Measurements from ENCODE around the gene BUB3. TPM values are rescaled to one million over a fixed set of nuclear protein-coding genes. Genes with fewer than 3 reads are reported as not detected.

BUB3 gene
- total and polyA plus RNA-seq, 2 of the 13 experiments (the other 11 are each of a cell fraction or from before 2014, with no cell fraction given): 174 to 188 TPM

DNA sequence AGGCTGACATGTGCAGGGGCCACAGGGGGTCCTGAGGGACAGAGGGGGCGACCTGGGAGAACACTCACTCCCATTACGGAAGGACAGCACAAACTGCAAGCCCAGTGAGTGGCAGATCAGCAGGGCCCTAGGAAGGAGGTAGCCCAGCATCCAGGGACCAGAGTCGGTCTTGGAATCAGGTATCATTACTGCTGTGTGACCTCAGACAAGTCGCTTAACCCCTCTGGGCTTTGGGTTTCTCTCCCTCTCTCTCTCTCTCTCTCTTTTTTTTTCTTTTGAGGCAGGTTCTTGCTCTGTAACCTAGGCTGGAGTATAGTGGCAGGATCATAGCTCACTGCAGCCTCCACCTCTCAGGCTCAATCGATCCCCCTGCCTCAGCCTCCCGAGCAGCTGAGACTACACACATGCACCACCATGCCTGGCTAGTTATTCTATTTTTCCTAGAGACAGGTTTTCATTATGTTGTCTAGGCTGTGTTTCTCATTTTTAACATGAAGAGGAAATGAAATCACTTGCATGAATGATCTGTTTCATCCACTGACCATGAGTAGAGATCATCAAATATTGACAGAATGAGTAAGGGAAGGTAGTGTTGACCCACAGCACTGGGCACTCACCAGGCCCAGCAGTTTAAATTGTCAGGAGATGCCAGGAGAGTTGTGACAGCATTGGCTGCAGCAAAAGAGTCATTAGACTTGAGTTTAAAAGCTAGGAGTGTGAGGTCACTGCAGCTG lies 49.4 kb downstream of the BUB3 start (continued):
- TF ChIP-seq, protein P1, sequence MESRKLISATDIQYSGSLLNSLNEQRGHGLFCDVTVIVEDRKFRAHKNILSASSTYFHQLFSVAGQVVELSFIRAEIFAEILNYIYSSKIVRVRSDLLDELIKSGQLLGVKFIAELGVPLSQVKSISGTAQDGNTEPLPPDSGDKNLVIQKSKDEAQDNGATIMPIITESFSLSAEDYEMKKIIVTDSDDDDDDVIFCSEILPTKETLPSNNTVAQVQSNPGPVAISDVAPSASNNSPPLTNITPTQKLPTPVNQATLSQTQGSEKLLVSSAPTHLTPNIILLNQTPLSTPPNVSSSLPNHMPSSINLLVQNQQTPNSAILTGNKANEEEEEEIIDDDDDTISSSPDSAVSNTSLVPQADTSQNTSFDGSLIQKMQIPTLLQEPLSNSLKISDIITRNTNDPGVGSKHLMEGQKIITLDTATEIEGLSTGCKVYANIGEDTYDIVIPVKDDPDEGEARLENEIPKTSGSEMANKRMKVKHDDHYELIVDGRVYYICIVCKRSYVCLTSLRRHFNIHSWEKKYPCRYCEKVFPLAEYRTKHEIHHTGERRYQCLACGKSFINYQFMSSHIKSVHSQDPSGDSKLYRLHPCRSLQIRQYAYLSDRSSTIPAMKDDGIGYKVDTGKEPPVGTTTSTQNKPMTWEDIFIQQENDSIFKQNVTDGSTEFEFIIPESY (CRISPR knock-in tag; IDR thresholded peaks at IDR 0.05): no peak
- TF ChIP-seq EP300 (IDR thresholded peaks at IDR 0.05; ENCODE audit: low read depth in 2 of 2, low read length in 2 of 2): peak; percentile 56 to 77; a peak in 3 of 4 replicates
- TF ChIP-seq EP300 (CRISPR knock-in tag; IDR thresholded peaks at IDR 0.05; ENCODE audit: borderline replicate concordance): peak; percentile 67; the same call in 1 of the 2 replicates
- TF ChIP-seq CREB1 (IDR thresholded peaks at IDR 0.05): peak; percentile 19; the same call in 1 of the 2 replicates
- TF ChIP-seq CREB1 (CRISPR knock-in tag; IDR thresholded peaks at IDR 0.05): no peak; the same call in 1 of the 2 replicates
- peak; percentile 17; the same call in 1 of the 2 replicates for TF ChIP-seq HOXA3 (CRISPR knock-in tag; IDR thresholded peaks at IDR 0.05)
- TF ChIP-seq CENPX (CRISPR knock-in tag; IDR thresholded peaks at IDR 0.05): no peak
- TF ChIP-seq CHD2 (IDR thresholded peaks at IDR 0.05; ENCODE audit: low read depth, low read length): no peak
- TF ChIP-seq MZF1 (CRISPR knock-in tag; IDR thresholded peaks at IDR 0.05; ENCODE audit: borderline replicate concordance): no peak
- no peak for TF ChIP-seq RFX1 (IDR thresholded peaks at IDR 0.05)
- TF ChIP-seq, protein P2, sequence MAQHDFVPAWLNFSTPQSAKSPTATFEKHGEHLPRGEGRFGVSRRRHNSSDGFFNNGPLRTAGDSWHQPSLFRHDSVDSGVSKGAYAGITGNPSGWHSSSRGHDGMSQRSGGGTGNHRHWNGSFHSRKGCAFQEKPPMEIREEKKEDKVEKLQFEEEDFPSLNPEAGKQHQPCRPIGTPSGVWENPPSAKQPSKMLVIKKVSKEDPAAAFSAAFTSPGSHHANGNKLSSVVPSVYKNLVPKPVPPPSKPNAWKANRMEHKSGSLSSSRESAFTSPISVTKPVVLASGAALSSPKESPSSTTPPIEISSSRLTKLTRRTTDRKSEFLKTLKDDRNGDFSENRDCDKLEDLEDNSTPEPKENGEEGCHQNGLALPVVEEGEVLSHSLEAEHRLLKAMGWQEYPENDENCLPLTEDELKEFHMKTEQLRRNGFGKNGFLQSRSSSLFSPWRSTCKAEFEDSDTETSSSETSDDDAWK (CRISPR knock-in tag; IDR thresholded peaks at IDR 0.05): no peak
- TF ChIP-seq, protein P3, sequence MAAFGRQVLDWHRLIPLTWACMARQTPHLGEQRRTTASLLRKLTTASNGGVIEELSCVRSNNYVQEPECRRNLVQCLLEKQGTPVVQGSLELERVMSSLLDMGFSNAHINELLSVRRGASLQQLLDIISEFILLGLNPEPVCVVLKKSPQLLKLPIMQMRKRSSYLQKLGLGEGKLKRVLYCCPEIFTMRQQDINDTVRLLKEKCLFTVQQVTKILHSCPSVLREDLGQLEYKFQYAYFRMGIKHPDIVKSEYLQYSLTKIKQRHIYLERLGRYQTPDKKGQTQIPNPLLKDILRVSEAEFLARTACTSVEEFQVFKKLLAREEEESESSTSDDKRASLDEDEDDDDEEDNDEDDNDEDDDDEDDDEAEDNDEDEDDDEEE (CRISPR knock-in tag; IDR thresholded peaks at IDR 0.05): no peak
- TF ChIP-seq ZEB1 (IDR thresholded peaks at IDR 0.05; ENCODE audit: insufficient replicate concordance, low read depth): no peak
- 0 out of 2 replicates have a peak, but pooled peaks have one; percentile 19 for TF ChIP-seq PPARG (CRISPR knock-in tag; conservative IDR thresholded peaks at IDR 0.05)
- no peak for TF ChIP-seq ZNF749 (CRISPR knock-in tag; IDR thresholded peaks at IDR 0.05; ENCODE audit: borderline replicate concordance)
- no peak for TF ChIP-seq MYNN (CRISPR knock-in tag; IDR thresholded peaks at IDR 0.05; ENCODE audit: low read depth)
- TF ChIP-seq SNRNP70 (IDR thresholded peaks at IDR 0.05; ENCODE audit: low read depth, low read length): no peak
- no peak for TF ChIP-seq NFATC3 (CRISPR knock-in tag; IDR thresholded peaks at IDR 0.05)
- TF ChIP-seq, protein P4, sequence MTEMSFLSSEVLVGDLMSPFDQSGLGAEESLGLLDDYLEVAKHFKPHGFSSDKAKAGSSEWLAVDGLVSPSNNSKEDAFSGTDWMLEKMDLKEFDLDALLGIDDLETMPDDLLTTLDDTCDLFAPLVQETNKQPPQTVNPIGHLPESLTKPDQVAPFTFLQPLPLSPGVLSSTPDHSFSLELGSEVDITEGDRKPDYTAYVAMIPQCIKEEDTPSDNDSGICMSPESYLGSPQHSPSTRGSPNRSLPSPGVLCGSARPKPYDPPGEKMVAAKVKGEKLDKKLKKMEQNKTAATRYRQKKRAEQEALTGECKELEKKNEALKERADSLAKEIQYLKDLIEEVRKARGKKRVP (CRISPR knock-in tag; IDR thresholded peaks at IDR 0.05): 0 out of 4 replicates have a peak, but pooled peaks of 1 of the 2 experiments have one; percentile 27
- no peak for TF ChIP-seq TOE1 (CRISPR knock-in tag; IDR thresholded peaks at IDR 0.05)
- no peak for TF ChIP-seq ZNF660 (CRISPR knock-in tag; IDR thresholded peaks at IDR 0.05; ENCODE audit: borderline replicate concordance, low read depth)
- TF ChIP-seq ISX (CRISPR knock-in tag; conservative IDR thresholded peaks at IDR 0.05): no peak
- peak; percentile 82 for TF ChIP-seq JUND (CRISPR knock-in tag; IDR thresholded peaks at IDR 0.05)
- no peak for TF ChIP-seq SPEN (CRISPR knock-in tag; IDR thresholded peaks at IDR 0.05; ENCODE audit: low read depth)
- TF ChIP-seq IKZF4 (CRISPR knock-in tag; IDR thresholded peaks at IDR 0.05; ENCODE audit: borderline replicate concordance, low read depth, not compliant biosample characterization): no peak
- TF ChIP-seq NFE2L2 (IDR thresholded peaks at IDR 0.05; ENCODE audit: low read length): no peak

Measured in HepG2 (cell line).